Peyer's patch (tissue), 4 donors: ENCODE measurements around the gene LCA5L. TPM values are rescaled to one million over a fixed set of nuclear protein-coding genes. Genes with fewer than 3 reads are reported as not detected.

Experiments used
- DNase-seq, 3 donors: peaks; one replicate each; pipeline ENCODE4 v3.0.0-alpha.2; 2017 to 2019
- H3K27ac ChIP-seq, 4 donors: fragments of 200-600 bp; sonication (generic); one replicate each; pipeline ENCODE4 v1.5.1; 2016 to 2019
- H3K27me3 ChIP-seq, 2 donors: fragments of 200-600 bp; sonication (generic); one replicate each; pipeline ENCODE4 v1.5.1; 2019
- H3K36me3 ChIP-seq, 3 donors: fragments of 200-600 bp; sonication (generic); one replicate each; pipeline ENCODE4 v1.5.1; 2016 to 2019
- H3K4me1 ChIP-seq, 4 donors: fragments of 200-600 bp; sonication (generic); one replicate each; pipeline ENCODE4 v1.5.1; 2016 to 2019
- H3K4me3 ChIP-seq, 4 donors: fragments of 200-600 bp; sonication (generic); 1 replicate in 3 of 4; 2 replicates in 1 of 4; pipeline ENCODE4 v1.5.1; 2016 to 2019; ENCODE audit warnings: mild to moderate bottlenecking in 1 of 4
- H3K9me3 ChIP-seq, 4 donors: fragments of 200-600 bp; sonication (generic); one replicate each; pipeline ENCODE4 v1.5.1; 2016 to 2019; ENCODE audit warnings: mild to moderate bottlenecking in 1 of 4
- POLR2A ChIP-seq, 2 donors: fragments of 450-650 bp; IDR thresholded peaks; one replicate each; pipeline ENCODE4 v1.5.1; 2017; ENCODE audit warnings: antibody characterized with exemption in 2 of 2, mild to moderate bottlenecking in 2 of 2, moderate library complexity in 2 of 2
- total RNA-seq, 4 donors: library from RNA; depleted of rRNA; stranded (reverse); fragments of >200 nt; gene quantifications; one replicate each; pipeline ENCODE4 v1.1.0, GENCODE V29; 2016
- TF ChIP-seq, protein P1 (sequence below), 6 experiments: fragments of 450-650 bp in 4 of 6; fragments of 200-600 bp in 2 of 6; sonication (generic) in 1 of 6; IDR thresholded peaks; one replicate each; pipeline ENCODE4 v1.5.1; 2017 to 2019; ENCODE audit warnings: antibody characterized with exemption in 6 of 6, mild to moderate bottlenecking in 3 of 6, moderate library complexity in 1 of 6

Gene LCA5L
- total RNA-seq, 4 donors from 2014 or later, result 0.88 to 2.0 TPM; not detected in 2

DNA sequence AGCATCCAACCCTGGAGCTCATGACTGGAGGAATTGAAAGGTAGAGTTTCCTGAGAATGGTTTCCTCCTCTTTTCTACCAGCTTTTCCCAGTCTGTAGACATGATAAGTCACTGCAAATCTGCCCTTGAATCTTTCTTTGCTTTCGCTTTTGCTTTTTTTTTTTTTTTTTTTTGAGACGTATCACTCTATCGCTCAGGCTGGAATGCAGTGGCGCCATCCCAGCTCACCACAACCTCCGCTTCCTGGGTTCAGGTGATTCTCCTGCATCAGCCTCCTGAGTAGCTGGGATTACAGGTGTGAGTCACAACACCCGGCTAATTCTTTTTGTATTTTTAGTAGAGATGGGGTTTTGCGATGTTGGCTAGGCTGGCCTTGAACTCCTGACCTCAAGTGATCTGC is 1.7 kb upstream of the LCA5L start:
- Histone ChIP-seq H3K4me1 (no peaks in the 10 kb centered on the region), H3K9me3 (no peaks in the 10 kb centered on the region), H3K27me3 (no peaks in the 10 kb centered on the region), H3K4me3 (no peak overlapping the region), H3K36me3 (no peaks in the 10 kb centered on the region), H3K27ac (no peak overlapping the region)
- no peak for TF ChIP-seq POLR2A (IDR thresholded peaks at IDR 0.05)
- TF ChIP-seq, protein P1, sequence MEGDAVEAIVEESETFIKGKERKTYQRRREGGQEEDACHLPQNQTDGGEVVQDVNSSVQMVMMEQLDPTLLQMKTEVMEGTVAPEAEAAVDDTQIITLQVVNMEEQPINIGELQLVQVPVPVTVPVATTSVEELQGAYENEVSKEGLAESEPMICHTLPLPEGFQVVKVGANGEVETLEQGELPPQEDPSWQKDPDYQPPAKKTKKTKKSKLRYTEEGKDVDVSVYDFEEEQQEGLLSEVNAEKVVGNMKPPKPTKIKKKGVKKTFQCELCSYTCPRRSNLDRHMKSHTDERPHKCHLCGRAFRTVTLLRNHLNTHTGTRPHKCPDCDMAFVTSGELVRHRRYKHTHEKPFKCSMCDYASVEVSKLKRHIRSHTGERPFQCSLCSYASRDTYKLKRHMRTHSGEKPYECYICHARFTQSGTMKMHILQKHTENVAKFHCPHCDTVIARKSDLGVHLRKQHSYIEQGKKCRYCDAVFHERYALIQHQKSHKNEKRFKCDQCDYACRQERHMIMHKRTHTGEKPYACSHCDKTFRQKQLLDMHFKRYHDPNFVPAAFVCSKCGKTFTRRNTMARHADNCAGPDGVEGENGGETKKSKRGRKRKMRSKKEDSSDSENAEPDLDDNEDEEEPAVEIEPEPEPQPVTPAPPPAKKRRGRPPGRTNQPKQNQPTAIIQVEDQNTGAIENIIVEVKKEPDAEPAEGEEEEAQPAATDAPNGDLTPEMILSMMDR (IDR thresholded peaks at IDR 0.05), result no peak
- no peak for DNase-seq

DNA sequence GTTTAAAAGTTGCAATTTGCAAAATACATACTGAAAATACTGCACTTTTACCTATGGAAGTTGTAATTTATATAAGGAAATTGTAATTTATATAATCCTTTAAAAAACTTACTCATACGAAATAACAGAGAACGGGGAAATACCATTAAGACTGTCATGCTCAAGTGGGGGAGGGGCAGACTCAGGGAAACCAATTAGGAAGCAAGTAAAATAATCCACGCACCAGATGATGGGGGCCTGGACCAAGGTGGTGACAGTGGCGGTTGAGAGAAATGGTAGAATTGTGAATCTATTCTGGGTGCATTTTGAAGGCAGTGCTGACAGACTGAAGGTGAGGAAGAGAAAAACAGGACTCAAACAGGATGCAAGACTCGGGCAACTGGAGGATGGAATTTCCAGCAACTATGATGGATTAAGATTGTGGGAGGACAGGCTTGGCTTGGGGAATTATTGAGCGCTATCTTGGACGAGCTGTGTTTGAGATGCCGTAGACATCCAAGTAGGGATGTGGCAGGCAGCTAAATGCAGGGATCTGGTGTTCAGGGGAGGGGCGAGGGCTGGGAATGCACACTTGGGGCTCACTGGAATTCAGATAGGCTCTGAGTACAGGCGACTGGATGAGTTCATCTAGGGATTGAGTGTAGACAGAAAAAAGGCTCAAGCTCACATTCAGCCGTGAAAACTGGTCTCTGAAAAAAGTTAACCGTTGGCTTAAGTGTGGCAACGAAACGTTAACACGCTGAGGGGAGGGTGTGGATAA is 977 bp downstream of the LCA5L start:
- DNase-seq, result no peak
- Histone ChIP-seq H3K4me3 (peak overlapping the region; percentile 70 to 89 (median 74)), H3K27me3 (no peaks in the 10 kb centered on the region), H3K9me3 (no peaks in the 10 kb centered on the region), H3K27ac (peak overlapping the region in 3 of 4 donors; percentile 68 to 87 (median 85)), H3K36me3 (no peaks in the 10 kb centered on the region), H3K4me1 (no peaks in the 10 kb centered on the region)
- TF ChIP-seq POLR2A (IDR thresholded peaks at IDR 0.05), result no peak
- TF ChIP-seq, protein P1 (IDR thresholded peaks at IDR 0.05), result no peak

DNA sequence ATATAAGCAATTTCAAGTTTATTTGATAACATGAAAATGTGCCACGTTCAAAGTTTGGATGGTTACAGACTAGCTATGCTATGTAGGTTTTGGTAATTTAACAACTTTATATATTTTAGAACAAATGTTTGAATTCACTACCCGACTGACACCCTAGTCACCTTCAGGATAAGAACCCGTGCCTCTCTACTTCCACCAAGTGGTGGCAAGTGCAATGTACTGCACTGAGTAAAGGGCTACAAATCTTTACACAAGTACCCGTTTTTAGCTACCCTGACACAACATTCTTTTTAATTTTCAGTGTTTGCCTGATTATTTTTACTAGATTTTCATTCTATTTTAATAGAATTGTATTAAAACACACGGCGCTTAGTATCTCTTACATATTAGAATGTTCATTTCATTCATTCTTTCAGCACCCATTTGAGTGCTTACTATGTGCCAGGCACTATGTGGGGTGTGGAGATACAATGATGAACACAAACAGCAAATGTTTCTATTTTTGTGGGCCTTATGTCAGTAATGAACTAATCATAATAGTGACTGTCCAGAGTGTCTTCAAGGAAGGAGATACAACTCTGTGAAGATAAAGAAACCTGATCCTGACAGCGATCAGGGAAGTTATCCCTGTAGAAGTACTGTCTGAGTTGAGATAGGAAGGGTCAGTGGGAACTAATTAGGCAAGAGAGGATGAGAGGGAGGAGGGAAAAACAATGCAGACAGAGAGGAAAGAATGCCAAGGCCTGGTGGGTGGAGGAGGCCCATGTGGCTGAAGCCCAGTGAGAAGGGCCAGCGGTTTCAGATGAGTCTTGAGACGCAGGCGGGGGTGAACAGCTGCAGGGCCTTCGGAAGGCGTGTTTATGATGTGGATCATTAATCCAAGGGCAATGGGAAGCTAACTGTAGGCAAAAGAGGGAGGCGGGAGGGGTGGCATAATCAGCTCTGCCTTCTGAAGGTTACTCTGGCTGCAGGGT is 3.8 kb downstream of the LCA5L start:
- DNase-seq, result peak in 1 of 3 donors; percentile 73
- Histone ChIP-seq H3K36me3 (no peaks in the 10 kb centered on the region), H3K4me1 (no peaks in the 10 kb centered on the region), H3K9me3 (no peaks in the 10 kb centered on the region), H3K4me3 (no peak overlapping the region), H3K27ac (no peak overlapping the region), H3K27me3 (no peaks in the 10 kb centered on the region)
- TF ChIP-seq POLR2A (IDR thresholded peaks at IDR 0.05), result no peak
- TF ChIP-seq, protein P1 (IDR thresholded peaks at IDR 0.05), result peak in 5 of 6 experiments; percentile 29 to 68 (median 61)

DNA sequence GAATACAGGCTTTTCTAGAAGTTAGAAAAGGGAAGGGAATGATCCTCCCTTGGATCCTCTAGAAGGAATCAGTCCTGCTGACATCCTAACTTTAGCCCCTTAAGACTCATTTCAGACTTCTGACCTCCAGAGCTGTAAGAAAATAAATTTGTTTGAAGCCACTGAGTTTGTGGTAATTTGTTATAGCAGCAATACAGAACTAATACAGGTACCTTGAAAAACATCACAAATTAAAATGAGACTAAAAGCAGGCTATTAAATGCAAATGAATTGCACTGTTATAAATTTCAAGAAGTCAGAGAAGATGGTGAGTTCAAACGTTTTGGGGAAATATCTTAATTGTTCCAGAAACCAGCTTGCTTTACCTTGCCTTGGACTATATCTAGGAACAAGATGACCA is 6.3 kb downstream of the LCA5L start:
- H3K27me3 ChIP-seq, result no peaks in the 10 kb centered on the region
- no peak for DNase-seq
- no peaks in the 10 kb centered on the region for H3K9me3 ChIP-seq
- H3K4me1 ChIP-seq, result no peaks in the 10 kb centered on the region
- no peak overlapping the region for H3K27ac ChIP-seq
- TF ChIP-seq POLR2A (IDR thresholded peaks at IDR 0.05), result no peak
- TF ChIP-seq, protein P1 (IDR thresholded peaks at IDR 0.05), result no peak
- H3K36me3 ChIP-seq, result no peaks in the 10 kb centered on the region
- H3K4me3 ChIP-seq, result no peak overlapping the region

DNA sequence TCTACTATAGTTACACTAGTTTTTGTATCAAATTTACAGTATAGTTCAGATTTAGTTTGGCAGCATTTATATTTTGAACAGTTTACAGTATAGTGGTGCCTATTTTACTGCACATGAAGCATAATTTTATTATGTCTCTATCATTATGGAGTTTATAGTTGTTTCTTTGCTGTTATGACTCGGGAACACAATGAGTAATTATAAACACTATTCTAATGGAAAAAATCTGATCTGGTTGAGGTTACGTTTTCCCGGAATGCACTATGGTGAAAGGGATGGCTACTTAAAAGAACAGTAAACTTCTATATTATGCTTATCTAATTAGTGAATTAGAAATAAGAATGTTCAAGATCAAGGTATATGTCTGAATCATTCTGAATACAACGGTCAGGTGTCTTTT is 10.6 kb downstream of the LCA5L start:
- Histone ChIP-seq H3K36me3 (no peaks in the 10 kb centered on the region), H3K27ac (no peak overlapping the region), H3K27me3 (no peaks in the 10 kb centered on the region), H3K4me3 (no peak overlapping the region), H3K4me1 (no peaks in the 10 kb centered on the region), H3K9me3 (no peaks in the 10 kb centered on the region)
- DNase-seq, result no peak
- TF ChIP-seq POLR2A (IDR thresholded peaks at IDR 0.05), result no peak
- TF ChIP-seq, protein P1 (IDR thresholded peaks at IDR 0.05), result no peak
